KMS-11 (cell line): ENCODE measurements around the gene DCTPP1.

Experiments
- H2AFZ ChIP-seq: fragments of 200-600 bp; sonication (generic); 2 replicates; pipeline ENCODE4 v1.6.1; 2016; ENCODE audit warnings: antibody characterized with exemption, mixed run types, low read depth
- H3K27ac ChIP-seq: fragments of 200-600 bp; sonication (generic); 2 replicates; pipeline ENCODE4 v1.6.1; 2016; ENCODE audit warnings: mild to moderate bottlenecking, mixed run types
- H3K27me3 ChIP-seq: fragments of 200-600 bp; sonication (generic); 2 replicates; pipeline ENCODE4 v1.6.1; 2017; ENCODE audit warnings: mild to moderate bottlenecking, low read depth, mixed run types, moderate library complexity; ENCODE audit not compliant: insufficient read depth
- H3K36me3 ChIP-seq: fragments of 200-600 bp; sonication (generic); 2 replicates; pipeline ENCODE4 v1.6.1; 2017; ENCODE audit warnings: mild to moderate bottlenecking, mixed run types; ENCODE audit not compliant: insufficient read depth
- H3K4me1 ChIP-seq: fragments of 200-600 bp; sonication (generic); 2 replicates; pipeline ENCODE4 v1.6.1; 2016; ENCODE audit warnings: mild to moderate bottlenecking, low read depth, mixed run types; ENCODE audit not compliant: poor library complexity, severe bottlenecking
- H3K4me2 ChIP-seq: fragments of 200-600 bp; sonication (generic); 2 replicates; pipeline ENCODE4 v1.7.0; 2016; ENCODE audit warnings: mild to moderate bottlenecking, mixed run types
- H3K4me3 ChIP-seq: fragments of 200-600 bp; sonication (generic); IDR thresholded peaks from 2 replicates; pipeline ENCODE4 v1.6.1; 2017; ENCODE audit warnings: low read depth, low read length, mixed read lengths; ENCODE audit not compliant: insufficient read depth
- H3K79me2 ChIP-seq: fragments of 200-600 bp; sonication (generic); 2 replicates; pipeline ENCODE4 v1.6.1; 2016; ENCODE audit warnings: low read depth, mixed run types; ENCODE audit not compliant: insufficient read depth
- H3K9ac ChIP-seq: fragments of 200-600 bp; sonication (generic); 2 replicates; pipeline ENCODE4 v1.6.1; 2016; ENCODE audit warnings: mild to moderate bottlenecking, mixed run types
- H4K20me1 ChIP-seq: fragments of 200-600 bp; sonication (generic); 2 replicates; pipeline ENCODE4 v1.6.1; 2016; ENCODE audit warnings: mild to moderate bottlenecking, mixed run types; ENCODE audit not compliant: insufficient read depth
- TF ChIP-seq, protein P1 (sequence below): fragments of 200-600 bp; sonication (generic); conservative IDR thresholded peaks from 2 replicates; pipeline ENCODE4 v1.6.1; 2017; ENCODE audit warnings: low read depth, mild to moderate bottlenecking, antibody characterized with exemption, low read length, moderate library complexity, mixed read lengths

Gene DCTPP1

DNA sequence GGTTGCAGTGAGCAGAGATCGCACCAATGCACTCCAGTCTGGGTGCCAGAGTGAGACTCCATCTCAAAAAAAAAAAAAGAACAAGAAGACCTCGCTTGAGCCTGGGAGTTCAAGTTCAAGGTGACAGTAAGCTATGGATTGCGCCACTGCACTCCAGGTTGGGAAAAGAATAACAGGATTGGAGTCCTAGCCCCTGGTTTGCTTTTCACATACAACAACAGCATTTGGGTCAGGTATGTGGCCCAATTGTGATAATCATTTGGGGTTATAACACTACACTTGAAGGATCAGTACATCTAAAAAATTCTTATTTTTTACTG lies 19.2 kb upstream of the DCTPP1 start:
- Histone ChIP-seq H3K4me2 (no peak overlapping the region), H3K27ac (no peak overlapping the region), H3K27me3 (no peaks in the 10 kb centered on the region), H3K9ac (no peak overlapping the region), H3K4me1 (peaks cover 15% of the 10 kb centered on the region), H2AFZ (no peak overlapping the region), H3K79me2 (peaks cover 11% of the 10 kb centered on the region), H3K4me3 (no peak overlapping the region), H4K20me1 (no peaks in the 10 kb centered on the region), H3K36me3 (no peaks in the 10 kb centered on the region)
- TF ChIP-seq, protein P1, sequence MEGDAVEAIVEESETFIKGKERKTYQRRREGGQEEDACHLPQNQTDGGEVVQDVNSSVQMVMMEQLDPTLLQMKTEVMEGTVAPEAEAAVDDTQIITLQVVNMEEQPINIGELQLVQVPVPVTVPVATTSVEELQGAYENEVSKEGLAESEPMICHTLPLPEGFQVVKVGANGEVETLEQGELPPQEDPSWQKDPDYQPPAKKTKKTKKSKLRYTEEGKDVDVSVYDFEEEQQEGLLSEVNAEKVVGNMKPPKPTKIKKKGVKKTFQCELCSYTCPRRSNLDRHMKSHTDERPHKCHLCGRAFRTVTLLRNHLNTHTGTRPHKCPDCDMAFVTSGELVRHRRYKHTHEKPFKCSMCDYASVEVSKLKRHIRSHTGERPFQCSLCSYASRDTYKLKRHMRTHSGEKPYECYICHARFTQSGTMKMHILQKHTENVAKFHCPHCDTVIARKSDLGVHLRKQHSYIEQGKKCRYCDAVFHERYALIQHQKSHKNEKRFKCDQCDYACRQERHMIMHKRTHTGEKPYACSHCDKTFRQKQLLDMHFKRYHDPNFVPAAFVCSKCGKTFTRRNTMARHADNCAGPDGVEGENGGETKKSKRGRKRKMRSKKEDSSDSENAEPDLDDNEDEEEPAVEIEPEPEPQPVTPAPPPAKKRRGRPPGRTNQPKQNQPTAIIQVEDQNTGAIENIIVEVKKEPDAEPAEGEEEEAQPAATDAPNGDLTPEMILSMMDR = no peak

DNA sequence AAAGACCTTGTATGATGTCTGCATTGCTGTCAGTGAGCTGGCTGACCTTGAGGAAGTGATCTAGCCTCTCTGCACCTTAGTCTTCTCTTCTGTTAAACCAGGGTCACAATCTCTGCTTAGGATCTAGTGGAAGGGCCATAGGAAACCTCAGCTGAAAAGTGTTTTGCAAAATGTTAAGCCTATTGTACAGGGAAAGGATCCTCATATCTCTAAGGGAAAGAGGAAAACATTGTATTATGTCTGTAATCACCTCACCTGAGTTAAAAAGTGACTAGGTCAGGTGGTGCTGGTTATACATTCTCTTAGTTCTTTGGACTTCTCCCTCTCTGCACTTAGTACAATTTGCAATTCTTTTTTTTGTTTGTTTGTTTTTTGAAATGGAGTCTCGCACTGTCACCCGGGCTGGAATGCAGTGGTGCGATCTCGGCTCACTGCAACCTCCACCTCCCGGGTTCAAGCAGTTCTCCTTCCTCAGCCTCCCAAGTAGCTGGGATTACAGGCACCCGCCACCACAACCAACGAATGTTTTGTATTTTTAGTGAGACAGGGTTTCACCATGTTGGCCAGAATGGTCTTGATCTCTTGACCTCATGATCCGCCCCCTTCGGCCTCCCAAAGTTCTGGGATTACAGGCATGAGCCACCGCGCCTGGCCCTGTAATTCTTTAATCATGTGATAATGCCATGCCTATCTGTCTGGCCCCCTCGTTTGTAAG lies 17.8 kb upstream of the DCTPP1 start:
- no peak overlapping the region for H3K4me2 ChIP-seq
- TF ChIP-seq, protein P1 = no peak

DNA sequence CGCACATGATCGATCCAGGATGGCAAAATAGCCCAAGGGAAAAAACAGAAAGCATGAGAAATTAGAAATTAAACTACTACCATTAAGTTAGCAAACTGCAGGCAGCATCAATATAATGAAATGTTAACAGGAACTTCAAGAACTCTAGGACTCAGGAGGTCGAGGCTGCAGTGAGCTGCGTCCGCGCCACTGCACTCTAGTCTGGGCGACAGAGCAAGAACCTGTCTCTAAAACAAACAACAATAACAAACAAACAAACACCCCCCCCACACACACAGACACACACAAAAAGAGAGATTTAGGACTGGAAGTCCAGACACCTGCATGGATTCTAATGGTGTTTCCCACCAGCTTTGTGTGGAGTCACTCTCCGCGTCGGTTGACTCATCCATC lies 16.4 kb upstream of the DCTPP1 start:
- no peaks in the 10 kb centered on the region for H3K27me3 ChIP-seq
- peak overlapping the region; percentile 77; the same call in 1 of the 2 replicates for H3K27ac ChIP-seq
- H3K4me1 ChIP-seq = peaks cover 16% of the 10 kb centered on the region
- peak overlapping the region; percentile 87 for H3K4me2 ChIP-seq
- peaks cover 18% of the 10 kb centered on the region for H3K79me2 ChIP-seq
- H3K36me3 ChIP-seq = no peaks in the 10 kb centered on the region
- H3K9ac ChIP-seq = peak overlapping the region; percentile 80; the same call in 1 of the 2 replicates
- no peaks in the 10 kb centered on the region for H4K20me1 ChIP-seq
- peak overlapping the region; percentile 92 for H2AFZ ChIP-seq
- no peak overlapping the region for H3K4me3 ChIP-seq
- TF ChIP-seq, protein P1 = no peak

More for the DNA sequence above, 17.8 kb upstream of the DCTPP1 start:
- no peak overlapping the region for H3K9ac ChIP-seq
- no peaks in the 10 kb centered on the region for H3K36me3 ChIP-seq
- H3K4me3 ChIP-seq = no peak overlapping the region
- peaks cover 18% of the 10 kb centered on the region for H3K79me2 ChIP-seq
- no peak overlapping the region for H3K27ac ChIP-seq
- H3K27me3 ChIP-seq = no peaks in the 10 kb centered on the region
- H4K20me1 ChIP-seq = no peaks in the 10 kb centered on the region
- peaks cover 16% of the 10 kb centered on the region for H3K4me1 ChIP-seq
- no peak overlapping the region for H2AFZ ChIP-seq

DNA sequence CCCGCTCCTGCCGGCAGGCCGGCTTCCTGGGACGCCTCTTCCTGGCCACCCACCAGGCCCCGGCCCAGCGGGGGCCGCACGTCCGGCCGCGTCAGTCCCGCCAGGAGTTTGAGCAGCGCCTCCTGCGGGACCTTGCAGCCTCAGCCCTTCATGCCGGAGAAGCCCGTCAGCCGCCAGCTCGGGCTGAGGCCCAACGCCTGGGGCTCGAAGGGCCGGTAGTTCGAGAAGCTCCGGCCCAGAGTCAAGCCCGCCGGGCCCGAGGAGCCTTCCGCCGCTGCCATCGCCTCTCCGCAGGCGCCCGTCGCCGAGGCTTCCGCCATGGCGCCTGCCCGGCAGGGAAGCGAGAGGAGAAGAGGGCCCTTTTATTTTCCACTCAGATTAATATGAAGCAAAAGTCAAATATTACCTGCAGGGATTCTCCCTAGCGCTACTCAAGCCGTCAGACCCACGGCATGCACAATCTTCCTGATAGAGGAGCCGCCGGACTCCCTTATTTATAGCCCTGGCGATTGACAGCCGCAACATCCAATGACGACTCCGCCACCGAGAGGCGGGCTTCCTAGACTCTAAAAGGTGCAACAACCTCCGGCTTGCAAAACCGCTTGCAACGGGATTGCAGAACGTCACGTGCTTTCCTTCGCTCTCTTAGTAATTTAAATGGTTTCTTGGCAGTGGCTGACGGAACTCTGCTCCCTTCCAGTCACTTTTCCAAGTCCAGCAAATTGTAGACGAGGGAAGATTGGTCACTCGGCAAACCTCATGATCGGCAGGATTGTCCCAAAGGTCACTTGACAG lies 15.8 kb upstream of the DCTPP1 start, which contains the start of gene SEPHS2:
SEPHS2 (minus strand) TSS at position 467 of the 795 bp plus-strand sequence; CDS start at position 320, 147 bp downstream.
- Histone ChIP-seq H3K27me3 (no peaks in the 10 kb centered on the region), H3K4me1 (peaks cover 16% of the 10 kb centered on the region), H3K27ac (peak within 1 kb of the TSS; percentile 77), H3K4me2 (peak within 1 kb of the TSS; percentile 87), H4K20me1 (no peaks in the 10 kb centered on the region), H3K9ac (peak within 1 kb of the TSS; percentile 80), H3K36me3 (no peaks in the 10 kb centered on the region), H3K79me2 (peaks cover 18% of the 10 kb centered on the region), H2AFZ (peak within 1 kb of the TSS; percentile 92), H3K4me3 (peak within 1 kb of the TSS; percentile 14)
- TF ChIP-seq, protein P1 = peak; percentile 54
